ENCODE results near the gene GHR.

GHR gene

DNA sequence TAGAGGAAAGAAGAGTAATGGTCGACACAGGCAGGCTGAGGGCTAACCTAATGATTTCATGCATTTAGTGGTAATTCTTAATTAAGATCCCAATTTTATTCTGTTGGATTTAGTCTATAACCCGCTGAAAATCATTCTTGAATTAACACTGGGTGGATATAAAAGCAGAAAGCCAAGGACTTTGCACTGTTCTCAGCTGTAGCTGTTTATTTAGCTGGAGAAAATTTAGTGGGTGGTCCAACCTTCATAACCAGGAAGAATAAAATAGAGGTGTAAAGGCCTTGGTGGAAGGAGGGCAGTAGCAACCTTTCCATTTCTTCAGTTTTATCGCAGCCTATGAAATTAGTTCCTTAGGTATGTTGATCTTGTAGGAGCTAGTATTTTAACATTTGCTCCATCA is 92.3 kb downstream of the GHR start:
- no peaks in the 10 kb centered on the region for H3K4me1 ChIP-seq (ENCODE audit: insufficient read depth, low read length)
- H3K9me3 ChIP-seq (ENCODE audit: control insufficient read depth, insufficient read depth, low read length) = no peaks in the 10 kb centered on the region
- H3K9ac ChIP-seq (ENCODE audit: low read depth, low read length) = no peak overlapping the region
- no peaks in the 10 kb centered on the region for H3K36me3 ChIP-seq (ENCODE audit: insufficient read depth, low read length)

DNA sequence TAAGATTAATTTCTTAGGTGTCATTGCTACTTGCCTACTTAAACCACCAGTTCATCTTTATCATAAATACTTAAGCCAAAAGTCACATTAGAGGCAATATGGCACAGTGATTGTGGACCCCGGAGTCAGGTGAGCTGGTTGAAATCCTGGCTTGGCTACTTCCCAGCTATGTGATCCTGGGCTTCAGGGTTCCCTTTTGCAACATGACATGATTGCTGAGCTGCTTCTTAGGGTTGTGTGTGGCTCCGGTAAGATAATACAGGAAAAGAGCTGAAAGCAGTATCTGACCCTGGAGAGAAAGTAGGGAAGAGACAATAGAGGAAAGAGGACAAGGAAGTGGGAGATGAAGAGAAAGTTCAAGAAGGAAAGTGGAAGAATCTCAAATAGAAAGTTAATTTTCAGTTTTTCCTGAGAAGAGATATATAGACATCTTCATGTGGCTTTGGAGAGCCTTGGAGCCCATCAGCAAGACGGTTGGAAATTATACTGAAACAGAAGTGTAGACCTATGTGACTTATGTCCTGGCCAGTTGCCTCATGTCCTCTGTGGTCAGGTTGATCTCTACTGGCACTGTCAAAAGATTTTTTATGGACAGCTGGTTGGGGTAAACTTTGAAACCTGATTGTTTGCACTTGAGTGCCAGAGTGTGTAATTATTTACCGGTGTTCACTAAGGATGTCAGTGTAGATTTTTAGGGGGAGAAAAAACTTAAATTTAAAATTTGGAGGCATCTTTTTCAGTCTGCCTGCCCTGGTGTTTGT is 93.2 kb downstream of the GHR start:
- no peaks in the 10 kb centered on the region for H3K4me1 ChIP-seq (ENCODE audit: insufficient read depth, low read length)
- no peak overlapping the region for H3K9ac ChIP-seq (ENCODE audit: low read depth, low read length)

DNA sequence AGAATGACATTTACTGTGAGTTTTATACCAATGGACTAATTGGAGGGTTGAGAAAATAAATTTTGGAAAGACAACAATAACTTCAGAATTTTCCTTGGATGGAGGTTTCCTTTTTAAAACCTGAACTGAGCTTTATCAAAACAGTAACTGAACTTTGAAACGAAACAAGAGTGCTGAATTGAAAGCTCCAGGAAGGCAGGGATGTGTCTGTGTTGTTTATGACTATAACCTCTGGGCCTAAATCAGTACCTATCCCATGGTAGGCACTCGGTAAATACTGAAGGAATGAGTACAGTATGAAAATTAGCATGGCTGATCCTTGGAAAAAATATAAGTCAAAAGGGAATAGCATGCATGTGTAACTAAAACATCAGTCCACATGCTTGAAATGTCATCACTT is 93.9 kb downstream of the GHR start:
- no peaks in the 10 kb centered on the region for H3K36me3 ChIP-seq (ENCODE audit: insufficient read depth, low read length)
- no peaks in the 10 kb centered on the region for H3K9me3 ChIP-seq (ENCODE audit: control insufficient read depth, insufficient read depth, low read length)
- H3K9ac ChIP-seq (ENCODE audit: low read depth, low read length) = no peak overlapping the region
- no peaks in the 10 kb centered on the region for H3K4me1 ChIP-seq (ENCODE audit: insufficient read depth, low read length)

More for the DNA sequence above, 93.2 kb downstream of the GHR start:
- H3K9me3 ChIP-seq (ENCODE audit: control insufficient read depth, insufficient read depth, low read length) = no peaks in the 10 kb centered on the region
- H3K36me3 ChIP-seq (ENCODE audit: insufficient read depth, low read length) = no peaks in the 10 kb centered on the region

DNA sequence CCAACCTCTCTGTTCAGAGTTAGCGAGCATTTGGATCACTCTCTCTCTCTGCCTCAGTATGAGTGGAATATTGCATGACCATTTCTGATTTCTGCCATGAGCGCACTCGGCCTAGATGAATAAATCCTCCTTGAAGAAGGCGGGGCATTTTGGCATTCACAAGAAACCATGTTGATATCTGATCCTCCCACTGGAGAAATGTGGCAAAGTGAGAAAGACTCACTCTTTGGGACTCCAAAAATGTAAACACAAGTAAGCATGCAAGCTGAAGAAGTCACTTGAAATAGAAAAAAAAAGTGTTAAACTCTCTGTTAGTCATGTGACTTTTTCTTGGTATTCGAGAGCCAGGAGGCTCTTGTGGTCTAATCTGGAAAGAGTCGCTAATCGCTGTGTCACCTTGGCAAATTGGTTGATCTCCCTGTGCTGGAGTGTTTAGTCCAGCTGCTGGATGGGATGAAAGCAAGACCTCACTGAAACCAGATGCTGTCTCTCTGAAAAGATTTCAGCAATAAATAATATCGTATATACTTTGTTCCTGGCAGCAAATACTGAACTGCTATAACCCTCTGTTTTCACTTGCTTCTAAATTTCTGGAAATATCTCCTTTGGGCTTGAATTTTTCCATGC is 95.5 kb downstream of the GHR start:
- no peak overlapping the region for H3K9ac ChIP-seq (ENCODE audit: low read depth, low read length)
- no peaks in the 10 kb centered on the region for H3K4me1 ChIP-seq (ENCODE audit: insufficient read depth, low read length)
- H3K36me3 ChIP-seq (ENCODE audit: insufficient read depth, low read length) = no peaks in the 10 kb centered on the region
- no peaks in the 10 kb centered on the region for H3K9me3 ChIP-seq (ENCODE audit: control insufficient read depth, insufficient read depth, low read length)

DNA sequence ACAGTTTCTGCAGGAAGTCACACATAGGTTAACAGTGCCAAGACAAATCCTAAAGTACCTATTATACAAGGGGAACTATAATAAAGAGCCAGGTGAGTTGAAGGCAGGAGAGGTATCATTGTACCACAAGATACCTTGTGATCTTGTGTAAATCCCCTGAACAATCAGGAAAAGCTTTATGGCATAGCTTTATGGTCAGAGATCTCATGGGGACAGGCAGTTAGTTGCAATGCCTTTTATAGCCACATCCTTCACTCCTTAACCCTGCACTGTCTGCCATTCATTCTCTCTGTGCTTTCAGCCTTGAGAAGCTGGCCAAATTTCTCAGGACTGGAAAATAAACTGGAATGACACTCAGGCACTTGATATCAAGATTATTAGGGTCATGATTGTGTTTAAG is 97.0 kb downstream of the GHR start:
- Histone ChIP-seq H3K9me3 (ENCODE audit: control insufficient read depth, insufficient read depth, low read length) (no peaks in the 10 kb centered on the region), H3K9ac (ENCODE audit: low read depth, low read length) (no peak overlapping the region), H3K4me1 (ENCODE audit: insufficient read depth, low read length) (no peaks in the 10 kb centered on the region), H3K36me3 (ENCODE audit: insufficient read depth, low read length) (no peaks in the 10 kb centered on the region)

DNA sequence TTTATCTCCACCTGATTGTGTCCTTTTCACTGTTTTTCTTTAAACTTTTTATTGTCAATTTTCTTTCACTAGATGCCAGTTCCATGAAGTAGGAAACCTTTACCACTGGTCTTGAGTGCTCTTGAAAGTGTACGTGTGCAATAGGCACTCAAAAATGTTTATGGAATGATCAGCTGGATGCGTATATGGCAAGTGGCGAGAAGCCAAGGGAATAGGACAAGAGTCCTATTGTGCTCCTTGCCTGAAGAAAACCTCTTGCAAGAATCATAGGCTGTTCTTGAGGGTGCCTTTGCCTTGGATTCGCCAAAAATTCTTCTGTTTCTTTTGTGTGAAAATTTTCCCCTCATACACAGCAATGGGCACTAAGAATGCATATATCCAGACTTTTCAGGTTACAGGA is 97.7 kb downstream of the GHR start:
- Histone ChIP-seq H3K9ac (ENCODE audit: low read depth, low read length) (no peak overlapping the region), H3K36me3 (ENCODE audit: insufficient read depth, low read length) (no peaks in the 10 kb centered on the region)

DNA sequence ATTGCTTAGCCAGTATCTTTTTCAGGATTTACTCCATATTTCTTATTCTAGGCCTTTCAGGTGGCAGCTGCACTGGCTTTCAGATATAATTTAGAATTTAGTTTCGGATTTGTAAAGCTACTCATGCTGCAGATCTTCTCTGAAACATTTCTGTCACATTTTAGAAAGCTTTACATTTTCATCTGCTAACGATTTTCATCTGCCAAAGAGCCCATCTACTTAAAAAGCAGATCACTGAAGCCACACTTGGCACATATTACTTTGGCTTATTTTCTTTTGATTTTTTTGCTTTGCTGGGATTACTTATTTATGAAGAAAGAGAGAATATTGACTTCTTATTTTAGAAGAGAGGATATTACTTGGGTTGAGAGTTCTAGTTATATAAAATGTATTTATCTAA is 98.2 kb downstream of the GHR start:
- Histone ChIP-seq H3K9ac (ENCODE audit: low read depth, low read length) (no peak overlapping the region), H3K9me3 (ENCODE audit: control insufficient read depth, insufficient read depth, low read length) (no peaks in the 10 kb centered on the region), H3K4me1 (ENCODE audit: insufficient read depth, low read length) (no peaks in the 10 kb centered on the region)

More for the DNA sequence above, 97.7 kb downstream of the GHR start:
- Histone ChIP-seq H3K9me3 (ENCODE audit: control insufficient read depth, insufficient read depth, low read length) (no peaks in the 10 kb centered on the region), H3K4me1 (ENCODE audit: insufficient read depth, low read length) (no peaks in the 10 kb centered on the region)

DNA sequence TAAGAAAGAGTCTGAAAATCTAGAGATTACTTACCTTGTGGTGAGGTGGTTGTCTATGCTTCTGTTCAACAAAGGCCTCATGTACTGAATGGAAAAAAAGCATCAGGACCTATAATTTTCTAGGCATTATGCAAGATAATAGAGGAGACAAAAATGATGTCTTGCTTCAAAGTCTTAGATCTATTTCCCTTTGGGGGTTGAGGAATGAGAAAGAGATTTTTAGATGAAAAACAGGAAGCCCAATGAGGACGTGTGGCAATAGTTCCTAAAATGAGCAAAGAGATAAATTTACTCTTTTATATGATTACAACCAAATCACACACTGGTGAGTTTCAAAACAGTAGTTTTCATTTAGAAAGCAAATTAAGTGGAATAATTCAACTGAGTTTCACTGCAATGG is 99.5 kb downstream of the GHR start:
- no peaks in the 10 kb centered on the region for H3K4me1 ChIP-seq (ENCODE audit: insufficient read depth, low read length)
- no peaks in the 10 kb centered on the region for H3K9me3 ChIP-seq (ENCODE audit: control insufficient read depth, insufficient read depth, low read length)
- H3K9ac ChIP-seq (ENCODE audit: low read depth, low read length) = no peak overlapping the region
- H3K36me3 ChIP-seq (ENCODE audit: insufficient read depth, low read length) = no peaks in the 10 kb centered on the region

More for the DNA sequence above, 98.2 kb downstream of the GHR start:
- no peaks in the 10 kb centered on the region for H3K36me3 ChIP-seq (ENCODE audit: insufficient read depth, low read length)

DNA sequence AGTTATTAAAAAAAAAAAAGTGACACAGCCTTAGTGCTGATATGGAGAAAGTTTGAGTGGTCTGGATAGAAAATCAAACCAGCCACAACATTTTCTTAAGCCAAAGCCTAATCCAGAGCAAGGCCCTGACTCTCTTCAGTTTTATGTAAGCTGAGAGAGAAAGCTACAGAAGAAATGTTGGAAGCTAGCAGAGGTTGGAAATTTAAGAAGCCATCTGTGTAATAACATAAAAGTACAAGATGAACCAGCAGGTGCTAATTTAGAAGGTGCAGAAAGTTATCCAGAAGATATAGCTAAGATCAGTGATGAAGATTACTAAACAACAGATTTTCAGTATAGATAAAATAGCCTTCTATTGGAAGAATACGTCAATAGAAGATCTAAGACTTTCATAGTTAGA is 102.9 kb downstream of the GHR start:
- H3K9me3 ChIP-seq (ENCODE audit: control insufficient read depth, insufficient read depth, low read length) = no peaks in the 10 kb centered on the region
- no peaks in the 10 kb centered on the region for H3K4me1 ChIP-seq (ENCODE audit: insufficient read depth, low read length)
- H3K9ac ChIP-seq (ENCODE audit: low read depth, low read length) = no peak overlapping the region
- H3K36me3 ChIP-seq (ENCODE audit: insufficient read depth, low read length) = no peaks in the 10 kb centered on the region

DNA sequence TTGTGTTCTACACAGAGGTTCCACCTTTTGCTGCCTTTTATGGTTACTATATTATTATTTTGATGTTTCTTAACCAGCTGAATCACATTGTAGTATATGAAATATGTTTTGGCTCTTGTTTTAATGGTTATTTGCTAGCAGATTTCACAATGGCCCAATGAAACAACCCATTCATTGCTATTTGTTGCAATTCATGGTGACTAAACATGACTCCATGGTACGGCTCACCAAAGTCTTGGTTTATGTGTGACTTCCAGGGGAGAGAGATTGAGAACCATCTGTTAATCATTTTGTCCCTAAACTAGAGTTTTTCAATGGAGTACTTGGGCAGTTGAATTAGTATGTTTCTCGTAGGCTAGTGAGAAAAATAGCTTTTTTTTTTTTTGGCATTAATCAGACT is 108.4 kb downstream of the GHR start:
- H3K9ac ChIP-seq (ENCODE audit: low read depth, low read length) = no peak overlapping the region
- no peaks in the 10 kb centered on the region for H3K36me3 ChIP-seq (ENCODE audit: insufficient read depth, low read length)
- no peaks in the 10 kb centered on the region for H3K9me3 ChIP-seq (ENCODE audit: control insufficient read depth, insufficient read depth, low read length)
- H3K4me1 ChIP-seq (ENCODE audit: insufficient read depth, low read length) = no peaks in the 10 kb centered on the region

DNA sequence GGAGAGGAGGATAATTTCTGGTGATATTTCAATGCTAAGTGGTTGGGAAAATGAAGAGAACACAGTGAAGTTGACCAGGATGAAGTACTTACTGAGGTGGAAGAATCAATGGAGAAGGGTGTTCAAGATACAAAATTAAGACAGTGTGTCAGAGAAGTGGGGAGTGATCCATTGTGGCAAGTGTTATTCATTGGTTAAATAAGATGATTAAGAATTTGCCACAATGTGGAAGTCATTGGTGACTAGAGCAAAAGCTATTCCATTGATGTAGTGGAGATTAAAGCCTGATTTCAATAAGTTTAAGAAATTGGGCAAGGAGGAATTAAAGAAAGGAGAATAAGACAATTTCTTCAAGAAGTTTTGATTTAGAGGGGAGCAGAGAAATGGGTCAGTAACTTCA is 118.9 kb downstream of the GHR start:
- H3K9ac ChIP-seq (ENCODE audit: low read depth, low read length) = no peak overlapping the region
- H3K36me3 ChIP-seq (ENCODE audit: insufficient read depth, low read length) = no peaks in the 10 kb centered on the region
- H3K9me3 ChIP-seq (ENCODE audit: control insufficient read depth, insufficient read depth, low read length) = no peaks in the 10 kb centered on the region
- H3K4me1 ChIP-seq (ENCODE audit: insufficient read depth, low read length) = no peaks in the 10 kb centered on the region

DNA sequence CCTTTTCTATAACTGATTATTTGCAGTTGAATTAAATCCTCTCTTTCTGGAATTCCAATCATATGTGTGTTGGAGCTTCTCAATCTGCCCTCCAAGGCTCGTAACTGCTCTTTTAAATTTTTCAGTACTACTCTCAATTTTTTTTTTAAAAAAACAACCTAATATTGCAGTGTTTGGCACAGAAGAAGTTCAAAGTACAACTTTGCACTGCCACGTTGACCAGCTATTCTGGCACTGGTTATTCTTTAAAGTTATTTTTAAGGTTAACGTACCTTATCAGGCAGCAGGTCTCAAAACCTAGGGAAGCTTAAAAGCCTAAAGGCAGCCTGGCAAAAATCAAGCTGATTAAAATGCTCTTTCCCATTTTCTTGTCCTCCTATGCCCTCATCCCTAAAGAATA is 120.5 kb downstream of the GHR start:
- Histone ChIP-seq H3K4me1 (ENCODE audit: insufficient read depth, low read length) (no peaks in the 10 kb centered on the region), H3K9ac (ENCODE audit: low read depth, low read length) (no peak overlapping the region), H3K36me3 (ENCODE audit: insufficient read depth, low read length) (no peaks in the 10 kb centered on the region), H3K9me3 (ENCODE audit: control insufficient read depth, insufficient read depth, low read length) (no peaks in the 10 kb centered on the region)

DNA sequence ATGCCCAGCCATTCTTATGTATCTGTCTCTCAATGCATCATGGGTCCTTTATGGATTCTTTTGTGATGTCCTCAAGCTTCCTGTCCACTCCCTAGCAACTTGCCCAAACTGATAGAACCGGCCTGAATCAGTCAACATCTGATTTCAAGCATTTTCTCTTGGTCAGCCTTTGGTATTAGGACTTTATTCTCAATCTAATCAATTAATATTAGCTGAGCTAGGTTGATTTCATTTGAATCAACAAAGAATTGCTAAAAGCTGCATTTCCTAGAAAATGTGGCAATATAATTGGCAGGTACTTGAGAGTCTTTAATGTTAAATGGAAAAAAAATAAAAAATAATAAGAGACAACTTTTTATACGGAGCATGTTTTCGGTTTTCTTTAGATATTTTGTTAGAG is 121.8 kb downstream of the GHR start:
- H3K9me3 ChIP-seq (ENCODE audit: control insufficient read depth, insufficient read depth, low read length) = no peaks in the 10 kb centered on the region
- H3K4me1 ChIP-seq (ENCODE audit: insufficient read depth, low read length) = no peaks in the 10 kb centered on the region
- no peaks in the 10 kb centered on the region for H3K36me3 ChIP-seq (ENCODE audit: insufficient read depth, low read length)
- H3K9ac ChIP-seq (ENCODE audit: low read depth, low read length) = no peak overlapping the region

DNA sequence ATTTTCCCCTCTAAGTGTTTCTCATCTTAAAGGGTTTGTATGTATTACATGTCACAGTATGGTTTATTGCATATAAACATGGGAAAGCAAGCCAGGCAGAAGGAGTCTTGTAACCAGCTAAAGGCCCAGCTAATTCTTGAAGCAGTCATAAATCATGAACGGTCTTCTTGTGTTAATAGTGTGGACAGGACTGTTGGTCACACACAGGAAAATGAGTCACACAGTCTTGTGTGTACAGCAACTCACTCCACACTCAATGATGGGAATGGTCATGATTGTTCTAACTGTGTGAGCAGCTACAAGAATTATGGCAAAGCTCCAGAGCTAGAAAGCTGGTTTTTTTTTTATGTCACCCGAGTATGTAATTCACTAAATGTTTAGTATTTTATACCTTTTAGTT is 123.9 kb downstream of the GHR start:
- no peak overlapping the region for H3K9ac ChIP-seq (ENCODE audit: low read depth, low read length)
- no peaks in the 10 kb centered on the region for H3K36me3 ChIP-seq (ENCODE audit: insufficient read depth, low read length)
- no peaks in the 10 kb centered on the region for H3K4me1 ChIP-seq (ENCODE audit: insufficient read depth, low read length)
- no peaks in the 10 kb centered on the region for H3K9me3 ChIP-seq (ENCODE audit: control insufficient read depth, insufficient read depth, low read length)

DNA sequence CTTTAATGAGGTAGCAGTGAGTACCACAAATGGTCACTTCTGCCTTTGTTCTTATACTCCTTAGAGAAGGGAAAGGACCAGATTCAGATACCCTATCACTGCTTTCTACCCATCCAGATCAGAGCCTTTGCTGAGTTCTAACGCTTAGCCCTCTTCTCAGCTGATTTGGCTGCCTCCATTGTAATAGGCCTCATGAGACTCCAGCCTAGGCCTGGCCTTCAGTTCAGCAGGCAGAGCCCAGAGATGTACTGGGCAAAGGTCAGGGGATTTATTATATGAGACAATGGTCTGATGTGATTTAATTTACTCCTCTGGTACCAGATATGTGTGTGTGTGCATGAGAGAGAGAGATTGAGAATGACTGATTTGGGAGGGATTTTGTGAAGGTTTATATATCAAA is 124.7 kb downstream of the GHR start:
- no peaks in the 10 kb centered on the region for H3K9me3 ChIP-seq (ENCODE audit: control insufficient read depth, insufficient read depth, low read length)
- no peak overlapping the region for H3K9ac ChIP-seq (ENCODE audit: low read depth, low read length)
- H3K36me3 ChIP-seq (ENCODE audit: insufficient read depth, low read length) = no peaks in the 10 kb centered on the region
- H3K4me1 ChIP-seq (ENCODE audit: insufficient read depth, low read length) = no peaks in the 10 kb centered on the region

All from ES-I3 (cell line).